ENCODE data around the gene TM6SF1.
"Not testable (repeated sequence)": the region's sequence is repeated elsewhere in the genome, so short reads cannot be mapped to it uniquely, and the experiment has no call there.

Gene TM6SF1

DNA sequence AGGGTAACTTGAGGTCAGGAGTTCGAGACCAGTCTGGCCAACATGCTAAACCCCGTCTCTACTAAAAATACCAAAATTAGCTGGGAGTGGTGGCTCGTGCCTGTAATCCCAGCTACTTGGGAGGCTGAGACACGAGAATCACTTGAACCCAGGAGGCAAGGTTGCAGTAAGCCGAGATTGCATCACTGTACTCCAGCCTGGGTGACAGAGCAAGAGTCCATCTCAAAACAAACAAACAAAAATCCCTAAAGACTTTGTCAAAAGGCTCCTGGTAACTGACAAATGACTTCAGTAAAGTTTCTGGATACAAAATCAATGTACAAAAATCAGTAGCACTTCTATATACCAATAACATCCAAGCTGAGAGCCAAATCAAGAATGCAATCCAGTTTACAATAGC is 62.1 kb downstream of the TM6SF1 start:
- in situ Hi-C loops (cut with MboI; ENCODE audit: low sequenced_read_pairs): not testable (repeated sequence)

DNA sequence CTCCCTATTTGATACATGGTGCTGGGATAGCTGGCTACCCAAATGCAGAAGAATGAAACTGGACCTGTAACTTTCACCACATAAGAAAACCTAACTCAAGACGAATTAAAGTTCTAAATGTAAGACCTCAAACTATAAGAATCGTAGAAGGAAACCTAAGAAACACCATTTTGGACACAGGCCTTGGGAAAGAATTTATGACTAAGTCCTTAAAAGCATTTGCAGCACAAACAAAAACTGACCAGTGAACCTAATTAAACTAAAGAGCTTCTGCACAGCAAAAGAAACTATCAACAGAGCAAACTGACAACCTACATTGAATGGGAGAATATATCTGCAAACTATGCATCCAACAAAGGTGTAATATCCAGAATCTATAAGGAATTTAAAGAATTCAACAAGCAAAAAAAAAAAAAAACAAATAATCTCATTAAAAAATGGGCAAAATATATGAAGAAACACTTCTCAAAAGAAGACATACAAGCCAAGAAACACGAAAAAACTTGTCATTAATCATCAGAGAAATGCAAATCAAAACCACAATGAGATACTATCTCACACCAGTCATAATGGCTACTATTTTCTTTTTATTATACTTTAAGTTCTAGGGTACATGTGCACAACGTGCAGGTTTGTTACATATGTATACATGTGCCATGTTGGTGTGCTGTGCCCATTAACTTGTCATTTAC is 63.2 kb downstream of the TM6SF1 start:
- in situ Hi-C loops (cut with MboI; ENCODE audit: low sequenced_read_pairs): no loop called here

DNA sequence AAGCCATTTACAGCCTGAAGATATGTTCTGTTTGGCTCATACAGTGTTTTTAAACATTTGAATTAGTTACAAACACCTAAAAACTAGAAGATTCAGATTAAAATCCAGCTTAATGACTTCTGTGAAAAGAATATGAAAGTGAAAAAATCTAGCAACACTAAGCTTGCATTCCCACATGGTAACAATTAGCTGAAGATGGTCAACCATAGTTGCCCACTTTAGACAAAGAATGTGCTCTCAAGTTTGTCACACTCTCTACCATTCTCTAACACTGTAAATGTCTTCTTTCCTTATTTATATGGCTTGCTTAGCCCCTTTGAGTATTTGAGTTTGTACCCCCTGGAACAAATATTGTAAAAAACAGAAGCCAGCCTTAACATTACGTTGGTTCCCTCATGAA is 67.4 kb downstream of the TM6SF1 start:
- in situ Hi-C loops (cut with MboI; ENCODE audit: low sequenced_read_pairs): no loop called here

DNA sequence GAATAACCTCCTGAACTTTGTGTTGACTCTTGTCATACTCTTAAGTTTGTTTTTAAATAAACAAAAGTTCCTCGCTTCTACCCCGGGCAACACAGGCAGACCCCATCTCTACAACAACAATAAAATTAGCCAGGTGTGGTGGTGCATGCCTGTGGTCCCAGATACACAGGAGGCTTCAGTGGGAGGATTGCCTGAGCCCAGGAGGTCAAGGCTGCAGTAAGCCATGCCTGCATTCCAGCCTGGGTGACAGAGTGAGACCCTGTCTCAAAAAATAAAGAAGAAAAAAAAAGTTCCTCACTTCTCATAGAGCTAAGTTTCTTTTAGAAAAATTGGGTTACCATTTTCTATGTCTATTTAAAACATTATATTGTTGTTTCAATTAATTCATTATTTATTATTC is 70.9 kb downstream of the TM6SF1 start:
- in situ Hi-C loops (cut with MboI; ENCODE audit: low sequenced_read_pairs): no loop called here

DNA sequence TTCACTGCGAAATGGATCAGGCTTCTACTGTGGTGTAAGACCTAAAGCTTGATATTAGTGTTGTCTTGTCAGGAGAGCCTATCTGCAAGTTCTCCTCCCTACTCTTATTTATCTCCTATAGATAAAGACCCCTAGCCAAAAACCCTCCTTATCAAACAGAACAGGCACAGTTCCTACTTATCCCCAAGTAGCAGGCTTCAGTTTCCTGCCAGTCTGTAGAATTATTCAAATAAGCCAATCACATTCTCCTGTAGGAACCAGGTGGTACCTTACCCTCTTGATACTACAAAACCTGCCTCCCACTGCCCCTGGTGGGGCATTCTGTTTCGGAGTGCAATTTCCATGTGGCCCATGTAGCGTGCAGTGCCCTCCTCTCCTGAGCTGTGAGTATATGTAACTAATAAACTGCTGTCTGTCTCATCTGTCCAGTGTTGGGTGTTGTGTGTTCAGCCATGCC is 71.5 kb downstream of the TM6SF1 start:
- in situ Hi-C loops (cut with MboI; ENCODE audit: low sequenced_read_pairs): no loop called here

DNA sequence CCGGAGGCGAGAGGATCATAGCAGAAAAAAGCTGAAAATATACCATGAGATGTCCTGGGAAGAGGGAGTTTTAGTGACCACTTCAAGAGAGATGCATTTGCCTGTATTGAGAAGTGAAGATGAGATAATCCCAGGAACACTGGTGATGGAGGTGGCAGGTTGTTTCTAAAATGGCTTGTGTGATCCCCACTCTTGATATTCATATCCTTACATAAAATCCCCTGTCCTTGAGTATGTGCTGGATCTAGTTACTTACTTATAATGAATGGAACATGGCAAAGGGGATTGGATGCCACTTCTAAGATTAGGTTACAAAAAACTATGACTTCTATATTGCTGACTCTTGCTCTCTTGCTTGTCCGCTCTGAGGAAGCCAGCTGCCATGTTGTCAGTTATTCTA is 78.1 kb downstream of the TM6SF1 start:
- in situ Hi-C loops (cut with MboI; ENCODE audit: low sequenced_read_pairs): no loop called here
